Vagina (tissue), 2 donors: ENCODE data around the gene HPCAL1. TPM values are rescaled to one million over a fixed set of nuclear protein-coding genes. Genes with fewer than 3 reads are reported as not detected.

Experiments
- DNase-seq, 2 donors: peaks; one replicate each; pipeline ENCODE4 v3.0.0-alpha.2; 2017; ENCODE audit errors: extremely low spot score in 2 of 2
- H3K27ac ChIP-seq: fragments of 200-600 bp; sonication (generic); one replicate; pipeline ENCODE4 v1.5.1; 2019
- H3K27me3 ChIP-seq: fragments of 200-600 bp; sonication (generic); one replicate; pipeline ENCODE4 v1.5.1; 2019
- H3K36me3 ChIP-seq, 2 donors: fragments of 200-600 bp; sonication (generic); one replicate each; pipeline ENCODE4 v1.5.1; 2017 to 2019
- H3K4me1 ChIP-seq: fragments of 200-600 bp; sonication (generic); one replicate; pipeline ENCODE4 v1.5.1; 2019
- H3K4me3 ChIP-seq, 2 donors: fragments of 200-600 bp; sonication (generic); 1 replicate in 1 of 2; 2 replicates in 1 of 2; pipeline ENCODE4 v1.5.1; 2016 to 2019
- H3K9me3 ChIP-seq: fragments of 200-600 bp; sonication (generic); one replicate; pipeline ENCODE4 v1.5.1; 2019
- POLR2A ChIP-seq, 2 donors: fragments of 450-650 bp; IDR thresholded peaks; one replicate each; pipeline ENCODE4 v1.6.1; 2017; ENCODE audit warnings: antibody characterized with exemption in 2 of 2, mild to moderate bottlenecking in 2 of 2, moderate library complexity in 2 of 2
- POLR2AphosphoS5 ChIP-seq, 2 donors: sonication (generic); formaldehyde crosslinking; IDR thresholded peaks; one replicate each; pipeline ENCODE4 v1.9.0; 2017; ENCODE audit warnings: antibody characterized with exemption in 2 of 2, mild to moderate bottlenecking in 2 of 2, low read depth in 1 of 2; ENCODE audit not compliant: insufficient read depth in 1 of 2
- intact Hi-C: fragments of 100-400 bp; cut with DNase I; formaldehyde crosslinking; loops from one replicate; pipeline ENCODE4 v1.15.1; 2023
- total RNA-seq: library from RNA; depleted of rRNA; stranded (reverse); fragments of >200 nt; gene quantifications from one replicate; pipeline ENCODE4 v1.2.3, GENCODE V29; 2016
- TF ChIP-seq, protein P1 (sequence below), 3 experiments: fragments of 450-650 bp in 2 of 3; fragments of 200-600 bp in 1 of 3; sonication (generic) in 1 of 3; IDR thresholded peaks; one replicate each; pipeline ENCODE4 v1.5.1; 2017 to 2019; ENCODE audit warnings: antibody characterized with exemption in 3 of 3, mild to moderate bottlenecking in 2 of 3, moderate library complexity in 2 of 3

Gene HPCAL1
- total RNA-seq, 1 donor from 2014 or later: 43.7 TPM

DNA sequence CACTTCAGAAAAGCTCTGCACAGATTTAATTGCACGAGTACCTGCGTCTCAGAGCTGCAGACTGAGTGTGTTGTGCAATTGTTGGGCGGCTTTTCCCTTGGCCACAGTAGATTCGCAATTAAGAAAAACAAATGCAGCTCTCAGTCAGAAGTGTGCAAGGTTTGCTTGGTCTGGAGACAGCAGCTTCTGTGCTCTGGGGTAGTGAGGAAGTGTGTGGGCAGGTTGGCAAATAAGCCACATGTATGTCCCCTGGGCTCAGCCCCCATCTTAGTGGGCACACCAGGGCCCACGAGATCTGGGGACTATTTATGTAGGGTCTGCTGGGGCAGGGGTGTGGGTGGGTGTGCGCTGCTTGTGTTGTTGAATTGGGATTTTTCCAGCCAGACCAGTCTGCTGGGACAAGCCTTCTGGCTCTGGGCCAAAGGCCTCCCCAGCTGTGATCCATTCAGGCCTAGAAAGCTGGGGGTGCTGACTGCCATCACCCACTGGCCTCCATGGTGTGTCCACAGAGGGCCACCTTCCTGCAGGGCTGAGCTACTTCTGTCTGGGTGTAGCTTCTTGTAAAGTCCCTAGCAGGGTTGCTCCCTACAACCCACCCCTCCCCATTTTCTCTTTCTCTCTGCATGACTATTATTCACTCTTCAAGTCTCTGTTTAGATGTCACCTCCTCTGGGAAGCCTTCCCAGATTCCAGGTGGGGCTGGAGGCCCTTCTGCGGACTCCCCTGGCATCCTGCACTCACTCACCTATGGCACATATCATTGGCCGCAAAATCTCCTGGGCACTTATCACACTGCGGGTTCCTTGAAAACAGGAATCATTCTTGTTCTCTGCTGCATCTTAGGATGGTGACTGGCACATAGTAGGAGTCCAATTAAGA lies 77.6 kb downstream of the HPCAL1 start:
- Histone ChIP-seq H3K27me3 (no peaks in the 10 kb centered on the region), H3K9me3 (no peaks in the 10 kb centered on the region), H3K36me3 (no peaks in the 10 kb centered on the region), H3K27ac (no peak overlapping the region), H3K4me3 (no peak overlapping the region), H3K4me1 (peaks cover 35% of the 10 kb centered on the region)
- TF ChIP-seq POLR2AphosphoS5 (IDR thresholded peaks at IDR 0.05; ENCODE audit: insufficient read depth in 1 of 2, low read depth in 1 of 2) (no peak), POLR2A (IDR thresholded peaks at IDR 0.05) (no peak)
- TF ChIP-seq, protein P1, sequence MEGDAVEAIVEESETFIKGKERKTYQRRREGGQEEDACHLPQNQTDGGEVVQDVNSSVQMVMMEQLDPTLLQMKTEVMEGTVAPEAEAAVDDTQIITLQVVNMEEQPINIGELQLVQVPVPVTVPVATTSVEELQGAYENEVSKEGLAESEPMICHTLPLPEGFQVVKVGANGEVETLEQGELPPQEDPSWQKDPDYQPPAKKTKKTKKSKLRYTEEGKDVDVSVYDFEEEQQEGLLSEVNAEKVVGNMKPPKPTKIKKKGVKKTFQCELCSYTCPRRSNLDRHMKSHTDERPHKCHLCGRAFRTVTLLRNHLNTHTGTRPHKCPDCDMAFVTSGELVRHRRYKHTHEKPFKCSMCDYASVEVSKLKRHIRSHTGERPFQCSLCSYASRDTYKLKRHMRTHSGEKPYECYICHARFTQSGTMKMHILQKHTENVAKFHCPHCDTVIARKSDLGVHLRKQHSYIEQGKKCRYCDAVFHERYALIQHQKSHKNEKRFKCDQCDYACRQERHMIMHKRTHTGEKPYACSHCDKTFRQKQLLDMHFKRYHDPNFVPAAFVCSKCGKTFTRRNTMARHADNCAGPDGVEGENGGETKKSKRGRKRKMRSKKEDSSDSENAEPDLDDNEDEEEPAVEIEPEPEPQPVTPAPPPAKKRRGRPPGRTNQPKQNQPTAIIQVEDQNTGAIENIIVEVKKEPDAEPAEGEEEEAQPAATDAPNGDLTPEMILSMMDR (IDR thresholded peaks at IDR 0.05): no peak
- intact Hi-C loops: no loop called here
- DNase-seq: no peak

DNA sequence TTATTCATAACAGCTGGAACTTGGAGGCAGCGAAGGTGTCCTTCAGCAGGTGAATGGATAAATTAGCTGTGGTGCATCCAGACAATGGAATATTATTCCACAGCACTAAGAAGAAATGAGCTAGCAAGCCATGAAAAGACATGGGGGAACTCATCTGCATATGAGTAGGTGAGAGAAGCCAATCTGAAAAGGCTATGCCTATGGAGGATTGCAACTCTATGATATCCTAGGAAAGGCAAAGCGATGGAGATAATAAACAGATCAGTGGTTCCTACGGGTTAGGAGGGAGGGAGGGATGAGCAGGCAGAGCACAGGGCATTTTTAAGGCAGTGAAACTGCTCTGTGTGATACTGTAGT lies 79.3 kb downstream of the HPCAL1 start:
- H3K36me3 ChIP-seq: no peaks in the 10 kb centered on the region
- no peak overlapping the region for H3K27ac ChIP-seq
- no peak for DNase-seq
- peaks cover 42% of the 10 kb centered on the region for H3K4me1 ChIP-seq
- TF ChIP-seq POLR2AphosphoS5 (IDR thresholded peaks at IDR 0.05; ENCODE audit: insufficient read depth in 1 of 2, low read depth in 1 of 2) (no peak), POLR2A (IDR thresholded peaks at IDR 0.05) (no peak)
- TF ChIP-seq, protein P1 (IDR thresholded peaks at IDR 0.05): no peak
- no peak overlapping the region for H3K4me3 ChIP-seq
- no peaks in the 10 kb centered on the region for H3K27me3 ChIP-seq
- H3K9me3 ChIP-seq: no peaks in the 10 kb centered on the region
- intact Hi-C loops: no loop called here

DNA sequence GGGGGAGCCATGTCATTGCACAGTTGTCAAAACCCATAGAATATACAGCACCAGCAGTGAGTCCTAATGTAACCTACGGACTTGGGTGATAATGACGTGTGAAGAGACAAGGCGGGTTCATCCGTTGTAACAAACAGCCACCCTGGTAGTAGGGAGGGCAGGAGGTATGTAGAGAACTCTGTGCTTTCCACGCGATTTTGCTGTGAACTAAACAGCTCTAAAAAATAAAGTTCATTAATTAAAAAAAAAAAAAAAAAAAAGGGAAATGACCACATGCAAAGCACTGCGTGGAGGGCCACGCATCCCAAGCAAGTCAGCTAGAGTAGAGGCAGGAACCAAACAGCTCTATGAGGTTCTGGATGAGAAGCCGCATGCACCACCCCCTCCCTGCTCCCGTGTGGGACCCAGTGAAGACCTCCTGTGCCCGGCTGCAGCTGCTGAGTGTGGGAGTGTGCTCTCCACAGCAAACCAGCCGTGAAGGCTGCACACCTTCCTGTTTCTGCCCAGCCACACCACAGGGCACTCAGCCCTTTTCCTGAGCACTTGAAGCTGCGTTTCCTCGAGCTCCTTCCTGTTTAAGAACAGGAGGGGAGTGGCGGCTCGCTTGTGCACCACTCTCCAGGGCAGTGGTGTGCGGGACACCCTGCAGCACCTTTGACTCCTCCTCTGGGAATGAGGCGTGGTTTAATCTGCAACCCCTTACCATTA lies 79.8 kb downstream of the HPCAL1 start:
- H3K4me1 ChIP-seq: peaks cover 44% of the 10 kb centered on the region
- no peak for DNase-seq
- TF ChIP-seq POLR2AphosphoS5 (IDR thresholded peaks at IDR 0.05; ENCODE audit: insufficient read depth in 1 of 2, low read depth in 1 of 2) (peak in 1 of 2 donors; percentile 21), POLR2A (IDR thresholded peaks at IDR 0.05) (no peak)
- TF ChIP-seq, protein P1 (IDR thresholded peaks at IDR 0.05): no peak

DNA sequence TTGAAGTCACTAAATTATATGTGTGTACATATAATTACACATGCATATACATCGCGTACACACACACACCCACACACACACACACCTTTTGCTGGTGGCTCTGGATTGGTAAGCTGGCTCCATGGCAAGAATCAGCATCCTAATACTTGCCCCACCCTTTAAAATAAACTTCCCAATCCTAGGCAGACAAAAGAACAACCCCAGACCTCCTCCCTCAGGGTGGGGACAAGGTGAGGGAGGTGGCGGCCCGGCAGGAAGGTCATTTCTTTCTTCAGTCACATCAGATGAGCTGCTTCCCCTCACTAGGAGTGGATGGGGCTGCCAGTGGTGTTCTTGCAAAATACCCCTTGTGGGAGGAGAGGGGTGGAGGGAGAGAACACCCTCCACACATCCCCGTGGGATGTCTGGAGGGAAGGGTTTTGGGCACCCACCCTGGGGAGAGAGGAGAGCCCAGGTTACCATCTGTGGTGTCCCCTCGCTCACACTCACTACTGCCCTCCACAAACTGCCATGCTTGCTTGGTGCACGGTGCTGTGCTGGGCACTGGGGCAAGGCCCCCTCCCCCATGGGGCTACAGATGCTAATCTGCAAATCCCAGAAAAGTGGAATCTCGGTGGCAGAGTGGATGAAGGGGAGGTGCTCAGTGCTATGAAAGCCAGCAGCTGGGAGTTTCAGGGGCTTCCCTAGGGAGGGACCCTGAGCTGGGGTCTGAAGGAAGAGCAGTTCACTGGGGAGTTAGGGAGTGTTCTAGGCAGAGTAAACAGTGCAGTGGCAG lies 81.4 kb downstream of the HPCAL1 start:
- peaks cover 46% of the 10 kb centered on the region for H3K4me1 ChIP-seq

More for the DNA sequence above, 79.8 kb downstream of the HPCAL1 start:
- Histone ChIP-seq H3K27me3 (no peaks in the 10 kb centered on the region), H3K4me3 (no peak overlapping the region), H3K27ac (no peak overlapping the region), H3K9me3 (no peaks in the 10 kb centered on the region), H3K36me3 (no peaks in the 10 kb centered on the region)
- intact Hi-C loops: no loop called here

More for the DNA sequence above, 81.4 kb downstream of the HPCAL1 start:
- Histone ChIP-seq H3K36me3 (no peaks in the 10 kb centered on the region), H3K27ac (no peak overlapping the region), H3K27me3 (no peaks in the 10 kb centered on the region), H3K9me3 (no peaks in the 10 kb centered on the region), H3K4me3 (no peak overlapping the region)
- TF ChIP-seq, protein P1 (IDR thresholded peaks at IDR 0.05): no peak
- no peak for TF ChIP-seq POLR2AphosphoS5 (IDR thresholded peaks at IDR 0.05; ENCODE audit: insufficient read depth in 1 of 2, low read depth in 1 of 2)
- TF ChIP-seq POLR2A (IDR thresholded peaks at IDR 0.05): no peak
- intact Hi-C loops: no loop called here
- DNase-seq: no peak
